Tibial nerve (tissue), 3 donors: ENCODE data around the gene ARHGAP6.

ENCODE experiments used
- POLR2A ChIP-seq, 2 donors: fragments of 450-650 bp; IDR thresholded peaks; one replicate each; pipeline ENCODE4 v1.6.1; 2017; ENCODE audit warnings: antibody characterized with exemption in 2 of 2, mild to moderate bottlenecking in 2 of 2, moderate library complexity in 2 of 2
- TF ChIP-seq, protein P1 (sequence below), 5 experiments: fragments of 200-600 bp in 3 of 5; fragments of 450-650 bp in 2 of 5; sonication (generic) in 3 of 5; IDR thresholded peaks; one replicate each; pipeline ENCODE4 v1.5.1; 2016 to 2019; ENCODE audit warnings: antibody characterized with exemption in 5 of 5, mild to moderate bottlenecking in 3 of 5, moderate library complexity in 2 of 5

GRCh38 chrX:11403631-11404030 lies 262.1 kb downstream of the ARHGAP6 start:
- TF ChIP-seq, protein P1, sequence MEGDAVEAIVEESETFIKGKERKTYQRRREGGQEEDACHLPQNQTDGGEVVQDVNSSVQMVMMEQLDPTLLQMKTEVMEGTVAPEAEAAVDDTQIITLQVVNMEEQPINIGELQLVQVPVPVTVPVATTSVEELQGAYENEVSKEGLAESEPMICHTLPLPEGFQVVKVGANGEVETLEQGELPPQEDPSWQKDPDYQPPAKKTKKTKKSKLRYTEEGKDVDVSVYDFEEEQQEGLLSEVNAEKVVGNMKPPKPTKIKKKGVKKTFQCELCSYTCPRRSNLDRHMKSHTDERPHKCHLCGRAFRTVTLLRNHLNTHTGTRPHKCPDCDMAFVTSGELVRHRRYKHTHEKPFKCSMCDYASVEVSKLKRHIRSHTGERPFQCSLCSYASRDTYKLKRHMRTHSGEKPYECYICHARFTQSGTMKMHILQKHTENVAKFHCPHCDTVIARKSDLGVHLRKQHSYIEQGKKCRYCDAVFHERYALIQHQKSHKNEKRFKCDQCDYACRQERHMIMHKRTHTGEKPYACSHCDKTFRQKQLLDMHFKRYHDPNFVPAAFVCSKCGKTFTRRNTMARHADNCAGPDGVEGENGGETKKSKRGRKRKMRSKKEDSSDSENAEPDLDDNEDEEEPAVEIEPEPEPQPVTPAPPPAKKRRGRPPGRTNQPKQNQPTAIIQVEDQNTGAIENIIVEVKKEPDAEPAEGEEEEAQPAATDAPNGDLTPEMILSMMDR (IDR thresholded peaks at IDR 0.05) = no peak
- TF ChIP-seq POLR2A (IDR thresholded peaks at IDR 0.05) = no peak
